Gastrocnemius medialis (tissue), 4 donors: ENCODE measurements around the gene NKTR.

Experiments used
- POLR2A ChIP-seq, 2 donors: fragments of 450-650 bp; IDR thresholded peaks; one replicate each; pipeline ENCODE4 v1.6.1; 2017; ENCODE audit warnings: antibody characterized with exemption in 2 of 2, mild to moderate bottlenecking in 2 of 2, moderate library complexity in 2 of 2
- TF ChIP-seq, protein P1 (sequence below), 5 experiments: fragments of 450-650 bp in 3 of 5; fragments of 200-600 bp in 2 of 5; sonication (generic) in 2 of 5; IDR thresholded peaks in 4 of 5; conservative IDR thresholded peaks in 1 of 5; 1 replicate in 4 of 5; 2 replicates in 1 of 5; pipeline ENCODE4 v1.5.1; 2016 to 2019; ENCODE audit warnings: antibody characterized with exemption in 5 of 5, mild to moderate bottlenecking in 3 of 5, moderate library complexity in 3 of 5

DNA sequence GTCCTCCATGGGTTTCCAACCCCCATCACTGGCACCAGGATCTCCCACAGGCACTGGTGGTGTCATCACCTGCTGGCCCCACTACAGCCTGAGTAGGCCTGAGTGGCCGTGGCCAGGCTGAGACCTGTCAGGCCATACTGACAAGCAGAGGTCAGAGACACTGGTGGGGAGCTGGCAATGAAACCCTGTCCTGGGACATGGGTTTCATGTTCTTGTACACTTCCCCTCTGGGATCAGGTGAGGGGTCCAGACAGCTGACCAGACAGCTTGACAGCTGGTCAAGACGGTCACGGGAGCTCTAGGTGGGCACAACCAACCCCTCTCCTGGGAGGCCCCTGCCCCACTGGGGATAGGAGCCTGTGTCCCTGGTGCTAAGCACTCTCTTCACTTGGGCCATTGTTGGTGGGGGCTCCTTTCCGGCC, 66.1 kb downstream of the NKTR start:
- no peak for TF ChIP-seq POLR2A (IDR thresholded peaks at IDR 0.05)
- TF ChIP-seq, protein P1, sequence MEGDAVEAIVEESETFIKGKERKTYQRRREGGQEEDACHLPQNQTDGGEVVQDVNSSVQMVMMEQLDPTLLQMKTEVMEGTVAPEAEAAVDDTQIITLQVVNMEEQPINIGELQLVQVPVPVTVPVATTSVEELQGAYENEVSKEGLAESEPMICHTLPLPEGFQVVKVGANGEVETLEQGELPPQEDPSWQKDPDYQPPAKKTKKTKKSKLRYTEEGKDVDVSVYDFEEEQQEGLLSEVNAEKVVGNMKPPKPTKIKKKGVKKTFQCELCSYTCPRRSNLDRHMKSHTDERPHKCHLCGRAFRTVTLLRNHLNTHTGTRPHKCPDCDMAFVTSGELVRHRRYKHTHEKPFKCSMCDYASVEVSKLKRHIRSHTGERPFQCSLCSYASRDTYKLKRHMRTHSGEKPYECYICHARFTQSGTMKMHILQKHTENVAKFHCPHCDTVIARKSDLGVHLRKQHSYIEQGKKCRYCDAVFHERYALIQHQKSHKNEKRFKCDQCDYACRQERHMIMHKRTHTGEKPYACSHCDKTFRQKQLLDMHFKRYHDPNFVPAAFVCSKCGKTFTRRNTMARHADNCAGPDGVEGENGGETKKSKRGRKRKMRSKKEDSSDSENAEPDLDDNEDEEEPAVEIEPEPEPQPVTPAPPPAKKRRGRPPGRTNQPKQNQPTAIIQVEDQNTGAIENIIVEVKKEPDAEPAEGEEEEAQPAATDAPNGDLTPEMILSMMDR (IDR thresholded peaks at IDR 0.05 in 4 of 5, conservative IDR thresholded peaks at IDR 0.05 in 1 of 5): no peak
